Measurements from ENCODE around the gene GPC5.

GRCh38 chr13:91802957-91803356 is 404.5 kb downstream of the GPC5 start:
- TF ChIP-seq CTCF (IDR thresholded peaks at IDR 0.05) (no peak), POLR2A (IDR thresholded peaks at IDR 0.05) (no peak), EP300 (IDR thresholded peaks at IDR 0.05) (no peak)

Measured in ovary (tissue), 3 donors.